WTC11 (cell line): ENCODE measurements around the gene SYNM. TPM values are rescaled to one million over a fixed set of nuclear protein-coding genes. Genes with fewer than 3 reads are reported as not detected.

Experiments used
- ATAC-seq: fragments of 200-7000 bp; cut with Tn5 transposase; 2 replicates; pipeline ENCODE4 v1.10.0; 2021; ENCODE audit warnings: mild to moderate bottlenecking, moderate library complexity
- CTCF ChIA-PET: fragments of 300-600 bp; sonication (Branson Sonifier 250); formaldehyde crosslinking; loops from one replicate; lab custom pipeline; 2021; ENCODE audit warnings: antibody characterized with exemption; lab: Charles Lee
- POLR2A ChIA-PET: fragments of 350-600 bp; sonication (Branson Sonifier 250); formaldehyde crosslinking; loops from one replicate; lab custom pipeline; 2021; ENCODE audit warnings: antibody characterized with exemption; lab: Charles Lee
- DNase-seq: peaks from one replicate; pipeline ENCODE4 v3.0.0; 2021; ENCODE audit warnings: low spot score
- H3K27ac Mint-ChIP-seq: 2 replicates; pipeline ENCODE4 v1.8.0; 2021; ENCODE audit warnings: mixed read lengths
- H3K27me3 Mint-ChIP-seq: 2 replicates; pipeline ENCODE4 v1.8.0; 2021; ENCODE audit warnings: low read depth, mild to moderate bottlenecking, moderate library complexity, mixed read lengths
- H3K36me3 Mint-ChIP-seq: 2 replicates; pipeline ENCODE4 v1.8.0; 2021; ENCODE audit warnings: mixed read lengths
- H3K4me1 Mint-ChIP-seq: 2 replicates; pipeline ENCODE4 v1.8.0; 2022; ENCODE audit warnings: mixed read lengths
- H3K4me3 Mint-ChIP-seq: 2 replicates; pipeline ENCODE4 v1.8.0; 2021; ENCODE audit warnings: mild to moderate bottlenecking, moderate library complexity, mixed read lengths
- H3K9me3 Mint-ChIP-seq: 2 replicates; pipeline ENCODE4 v1.8.0; 2021; ENCODE audit warnings: mixed read lengths
- AFF4 ChIP-seq: sonication (generic); formaldehyde crosslinking; IDR thresholded peaks from 2 replicates; pipeline ENCODE4 v1.8.1; 2023; ENCODE audit warnings: mild to moderate bottlenecking, missing genetic modification reagents, borderline replicate concordance
- ATF6 ChIP-seq: sonication (generic); formaldehyde crosslinking; IDR thresholded peaks from 2 replicates; pipeline ENCODE4 v1.8.1; 2023; ENCODE audit warnings: mild to moderate bottlenecking, missing genetic modification reagents
- E2F4 ChIP-seq: sonication (generic); formaldehyde crosslinking; IDR thresholded peaks from 2 replicates; pipeline ENCODE4 v1.8.1; 2022; ENCODE audit warnings: low read depth, mild to moderate bottlenecking, moderate library complexity, missing genetic modification reagents, borderline replicate concordance
- EMX1 ChIP-seq: fragments of 250-450 bp; sonication (Bioruptor Pico); IDR thresholded peaks from 2 replicates; pipeline ENCODE4 v1.8.0; 2021; ENCODE audit warnings: mild to moderate bottlenecking
- IRF1 ChIP-seq: sonication (generic); formaldehyde crosslinking; IDR thresholded peaks from 2 replicates; pipeline ENCODE4 v1.8.0; 2023; ENCODE audit warnings: missing genetic modification reagents
- MYBL2 ChIP-seq: sonication (generic); formaldehyde crosslinking; IDR thresholded peaks from 2 replicates; pipeline ENCODE4 v1.8.1; 2023; ENCODE audit warnings: mild to moderate bottlenecking, moderate library complexity, missing genetic modification reagents
- NR3C1 ChIP-seq: sonication (generic); formaldehyde crosslinking; conservative IDR thresholded peaks from 2 replicates; pipeline ENCODE4 v1.8.1; 2023; ENCODE audit warnings: low read depth, mild to moderate bottlenecking, missing genetic modification reagents
- SMAD3 ChIP-seq: sonication (generic); formaldehyde crosslinking; IDR thresholded peaks from 2 replicates; pipeline ENCODE4 v1.8.0; 2022; ENCODE audit warnings: missing genetic modification reagents, mild to moderate bottlenecking, borderline replicate concordance
- SOX15 ChIP-seq: fragments of 250-450 bp; sonication (Bioruptor Pico); IDR thresholded peaks from 2 replicates; pipeline ENCODE4 v1.9.0; 2021; ENCODE audit warnings: mild to moderate bottlenecking
- TEAD1 ChIP-seq: sonication (generic); formaldehyde crosslinking; IDR thresholded peaks from 2 replicates; pipeline ENCODE4 v1.8.0; 2022; ENCODE audit warnings: mild to moderate bottlenecking, missing genetic modification reagents
- USF1 ChIP-seq: sonication (generic); formaldehyde crosslinking; IDR thresholded peaks from 2 replicates; pipeline ENCODE4 v1.8.0; 2022; ENCODE audit warnings: mild to moderate bottlenecking, missing genetic modification reagents
- ZBTB21 ChIP-seq: sonication (generic); formaldehyde crosslinking; IDR thresholded peaks from 2 replicates; pipeline ENCODE4 v1.8.1; 2023; ENCODE audit warnings: mild to moderate bottlenecking, missing genetic modification reagents, borderline replicate concordance
- ZNF121 ChIP-seq: sonication (generic); formaldehyde crosslinking; IDR thresholded peaks from 2 replicates; pipeline ENCODE4 v1.8.0; 2023; ENCODE audit warnings: missing genetic modification reagents
- ZNF219 ChIP-seq: sonication (generic); formaldehyde crosslinking; IDR thresholded peaks from 2 replicates; pipeline ENCODE4 v1.8.0; 2023; ENCODE audit warnings: missing genetic modification reagents, mild to moderate bottlenecking, borderline replicate concordance
- ZNF396 ChIP-seq: fragments of 250-450 bp; sonication (Bioruptor Pico); IDR thresholded peaks from 2 replicates; pipeline ENCODE4 v1.8.0; 2021; ENCODE audit warnings: mild to moderate bottlenecking, moderate library complexity, borderline replicate concordance
- ZNF416 ChIP-seq: fragments of 250-450 bp; sonication (Bioruptor Pico); IDR thresholded peaks from 2 replicates; pipeline ENCODE4 v1.9.0; 2021; ENCODE audit warnings: mild to moderate bottlenecking, inconsistent platforms
- total RNA-seq: library from RNA; stranded (reverse); gene quantifications from 3 replicates; pipeline ENCODE4 v1.2.3, GENCODE V29; 2021

Gene SYNM
- total RNA-seq, 1 experiment from 2014 or later: 2.2 TPM

- POLR2A ChIA-PET: no interaction called here
- CTCF ChIA-PET: interaction anchor here (1.7 kb wide), 1 partner anchor 71 kb away, joined by 4 read pairs; the partner anchor contains the start of gene SYNM
- Mint-ChIP-seq H3K36me3 (peaks cover 21% of the 10 kb centered on the region), H3K4me1 (peaks cover 11% of the 10 kb centered on the region), H3K9me3 (no peaks in the 10 kb centered on the region), H3K27me3 (no peaks in the 10 kb centered on the region), H3K4me3 (no peak overlapping the region), H3K27ac (no peak overlapping the region)
- TF ChIP-seq TEAD1 (CRISPR knock-in tag): no peak
- no peak for TF ChIP-seq MYBL2 (CRISPR knock-in tag)
- TF ChIP-seq ZNF396: no peak
- TF ChIP-seq SMAD3 (CRISPR knock-in tag): no peak
- TF ChIP-seq ZNF416 (CRISPR knock-in tag): no peak
- TF ChIP-seq ZNF219 (CRISPR knock-in tag): no peak
- TF ChIP-seq EMX1 (CRISPR knock-in tag): no peak
- TF ChIP-seq AFF4 (CRISPR knock-in tag): no peak
- no peak for TF ChIP-seq USF1
- TF ChIP-seq SOX15 (CRISPR knock-in tag): no peak
- TF ChIP-seq ATF6 (CRISPR knock-in tag): no peak
- no peak for TF ChIP-seq NR3C1 (CRISPR knock-in tag)
- no peak for TF ChIP-seq IRF1 (CRISPR knock-in tag)
- TF ChIP-seq ZBTB21 (CRISPR knock-in tag): no peak
- DNase-seq (no peak), ATAC-seq (no peak)
Observed at GRCh38 chr15:99176757-99177156, 71.9 kb downstream of the SYNM start.

- CTCF ChIA-PET: interaction anchor here (1.7 kb wide), 1 partner anchor 72 kb away, joined by 4 read pairs; the partner anchor contains the start of gene SYNM
Observed at GRCh38 chr15:99177679-99178078, 72.8 kb downstream of the SYNM start.

More at GRCh38 chr15:99177679-99178078, 72.8 kb downstream of the SYNM start:
- Mint-ChIP-seq H3K4me1 (peaks cover 17% of the 10 kb centered on the region), H3K27me3 (no peaks in the 10 kb centered on the region), H3K27ac (no peak overlapping the region), H3K4me3 (no peak overlapping the region), H3K9me3 (no peaks in the 10 kb centered on the region), H3K36me3 (peaks cover 16% of the 10 kb centered on the region)
- POLR2A ChIA-PET: no interaction called here
- DNase-seq (no peak), ATAC-seq (no peak)
- TF ChIP-seq ZNF121 (CRISPR knock-in tag) (0 out of 2 replicates have a peak, but pooled peaks have one; percentile 41), E2F4 (no peak)
